H1 (cell line): ENCODE measurements around the gene CBR4. TPM values are rescaled to one million over a fixed set of nuclear protein-coding genes. Genes with fewer than 3 reads are reported as not detected.

ENCODE experiments used
- CTCF ChIA-PET: fragments of 300-600 bp; sonication (Branson Sonifier 250); formaldehyde crosslinking; loops from one replicate; lab custom pipeline; 2021; ENCODE audit not compliant: partially characterized antibody; lab: Charles Lee
- POLR2A ChIA-PET: fragments of 300-600 bp; sonication (Branson Sonifier 250); formaldehyde crosslinking; loops from one replicate; lab custom pipeline; 2021; ENCODE audit warnings: inconsistent platforms; ENCODE audit not compliant: partially characterized antibody; lab: Charles Lee
- DNase-seq, 2 experiments: peaks; one replicate each; pipeline versions ENCODE4 v3.0.0 to v3.0.0-alpha.2; 2010 to 2022; ENCODE audit warnings: low spot score in 2 of 2, low read depth in 1 of 2, mixed read lengths in 1 of 2
- FAIRE-seq: peaks from 2 replicates; lab custom pipeline; 2011; peaks lifted over from hg19 to GRCh38; lab: Jason Lieb, UNC
- H2AFZ ChIP-seq: 2 replicates; pipeline ENCODE4 v1.8.1; 2012; ENCODE audit warnings: low read length, inconsistent platforms
- H2AK5ac ChIP-seq: 2 replicates; pipeline ENCODE4 v1.6.1; 2013; ENCODE audit warnings: low read depth, low read length
- H2BK120ac ChIP-seq: replicated peaks from 2 replicates; pipeline ENCODE3; 2013; ENCODE audit warnings: low read depth, low read length, inconsistent platforms
- H2BK12ac ChIP-seq: 2 replicates; pipeline ENCODE4 v1.6.1; 2013; ENCODE audit warnings: low read depth, low read length
- H2BK15ac ChIP-seq: 2 replicates; pipeline ENCODE4 v1.6.1; 2013; ENCODE audit warnings: low read length
- H2BK20ac ChIP-seq: 2 replicates; pipeline ENCODE4 v1.6.1; 2013; ENCODE audit warnings: low read length
- H2BK5ac ChIP-seq: 2 replicates; pipeline ENCODE4 v1.6.1; 2013; ENCODE audit warnings: low read depth, low read length
- H3K14ac ChIP-seq: 2 replicates; pipeline ENCODE4 v1.6.1; 2013; ENCODE audit warnings: inconsistent platforms; ENCODE audit not compliant: insufficient read length
- H3K18ac ChIP-seq: 2 replicates; pipeline ENCODE4 v1.6.1; 2013; ENCODE audit warnings: low read length; ENCODE audit errors: extremely low read depth
- H3K23ac ChIP-seq: 2 replicates; pipeline ENCODE4 v1.6.1; 2013; ENCODE audit warnings: inconsistent platforms; ENCODE audit not compliant: insufficient read length
- H3K23me2 ChIP-seq: 2 replicates; pipeline ENCODE4 v1.6.1; 2013; ENCODE audit warnings: low read depth, low read length
- H3K27ac ChIP-seq: 2 replicates; pipeline ENCODE4 v1.6.1; 2011; ENCODE audit warnings: low read depth, low read length, inconsistent platforms
- H3K27me3 ChIP-seq, 4 experiments: replicated peaks in 1 of 4; 1 replicate in 1 of 4; 2 replicates in 3 of 4; pipeline versions ENCODE4 v1.6.1 to v1.8.1; 2011 to 2013; ENCODE audit warnings: low read length in 3 of 4, mild to moderate bottlenecking in 3 of 4, inconsistent platforms in 2 of 4, mixed read lengths in 2 of 4, moderate library complexity in 1 of 4; ENCODE audit not compliant: control insufficient read depth in 3 of 4, insufficient read depth in 3 of 4; ENCODE audit errors: extremely low read depth in 1 of 4
- H3K36me3 ChIP-seq, 4 experiments: 2 replicates each; pipeline versions ENCODE4 v1.6.1 to v1.8.1; 2011 to 2013; ENCODE audit warnings: mild to moderate bottlenecking in 4 of 4, low read length in 3 of 4, moderate library complexity in 2 of 4, control low read depth in 1 of 4, inconsistent platforms in 1 of 4; ENCODE audit not compliant: insufficient read depth in 4 of 4, control insufficient read depth in 2 of 4
- H3K4ac ChIP-seq: replicated peaks from 2 replicates; pipeline ENCODE3; 2013; ENCODE audit warnings: low read length, low read depth, mixed read lengths, inconsistent platforms; ENCODE audit not compliant: insufficient read length
- H3K4me1 ChIP-seq, 4 experiments: replicated peaks in 1 of 4; 1 replicate in 1 of 4; 2 replicates in 3 of 4; pipeline versions ENCODE4 v1.6.1 to v1.8.1; 2011 to 2013; ENCODE audit warnings: low read length in 3 of 4, inconsistent platforms in 2 of 4, mixed read lengths in 1 of 4; ENCODE audit not compliant: insufficient read depth in 4 of 4, control insufficient read depth in 3 of 4
- H3K4me2 ChIP-seq, 2 experiments: 2 replicates each; pipeline versions ENCODE4 v1.6.1 to v1.8.1; 2011 to 2013; ENCODE audit warnings: low read depth in 2 of 2, low read length in 2 of 2, control low read depth in 1 of 2, inconsistent platforms in 1 of 2, mild to moderate bottlenecking in 1 of 2; ENCODE audit not compliant: insufficient read depth in 1 of 2
- H3K4me3 ChIP-seq, 4 experiments: fragments of 200-600, 300-600 bp in 1 of 4; sonication (generic), shearing (Covaris generic), sonication (Bioruptor Twin) in 1 of 4; 2 replicates each; pipeline versions ENCODE4 v1.5.1 to v1.8.1; 2011 to 2016; ENCODE audit warnings: low read length in 4 of 4, low read depth in 3 of 4, control low read depth in 2 of 4, inconsistent platforms in 2 of 4, mild to moderate bottlenecking in 2 of 4, mixed read lengths in 1 of 4, moderate library complexity in 1 of 4; ENCODE audit not compliant: insufficient read depth in 2 of 4; ENCODE audit errors: extremely low read depth in 1 of 4
- H3K56ac ChIP-seq: replicated peaks from 2 replicates; pipeline ENCODE3; 2013; ENCODE audit warnings: low read depth, mild to moderate bottlenecking, mixed read lengths, low read length, inconsistent platforms; ENCODE audit not compliant: insufficient read length
- H3K79me1 ChIP-seq: 2 replicates; pipeline ENCODE4 v1.6.1; 2013; ENCODE audit warnings: low read depth, low read length, control low read depth
- H3K79me2 ChIP-seq, 2 experiments: 2 replicates each; pipeline versions ENCODE4 v1.6.1 to v1.8.1; 2012 to 2013; ENCODE audit warnings: low read length in 2 of 2, mild to moderate bottlenecking in 2 of 2, inconsistent platforms in 1 of 2; ENCODE audit not compliant: insufficient read depth in 2 of 2, control insufficient read depth in 1 of 2
- H3K9ac ChIP-seq, 4 experiments: replicated peaks in 1 of 4; 1 replicate in 1 of 4; 2 replicates in 3 of 4; pipeline versions ENCODE4 v1.6.1 to v1.8.1; 2011 to 2013; ENCODE audit warnings: low read depth in 3 of 4, low read length in 3 of 4, control low read depth in 2 of 4, mild to moderate bottlenecking in 2 of 4, moderate library complexity in 2 of 4, inconsistent platforms in 1 of 4; ENCODE audit errors: extremely low read depth in 1 of 4
- H3K9me3 ChIP-seq, 2 experiments: 2 replicates each; pipeline versions ENCODE4 v1.6.1 to v1.8.1; 2012 to 2013; ENCODE audit warnings: mild to moderate bottlenecking in 2 of 2, moderate library complexity in 2 of 2, control low read depth in 1 of 2, inconsistent platforms in 1 of 2, low read depth in 1 of 2, low read length in 1 of 2, mixed read lengths in 1 of 2; ENCODE audit not compliant: insufficient read depth in 2 of 2
- H4K20me1 ChIP-seq, 2 experiments: replicated peaks in 1 of 2; 2 replicates each; pipeline versions ENCODE3 to v1.8.1; 2011 to 2013; ENCODE audit warnings: inconsistent platforms in 2 of 2, low read length in 2 of 2, mild to moderate bottlenecking in 1 of 2; ENCODE audit not compliant: insufficient read depth in 2 of 2, control insufficient read depth in 1 of 2
- H4K5ac ChIP-seq: 2 replicates; pipeline ENCODE4 v1.6.1; 2013; ENCODE audit warnings: low read length, low read depth, mixed read lengths, inconsistent platforms; ENCODE audit not compliant: insufficient read length
- H4K8ac ChIP-seq: 2 replicates; pipeline ENCODE4 v1.8.0; 2013; ENCODE audit warnings: mild to moderate bottlenecking, moderate library complexity, low read length, inconsistent platforms; ENCODE audit not compliant: insufficient read depth; ENCODE audit errors: extremely low read depth
- H4K91ac ChIP-seq: replicated peaks from 2 replicates; pipeline ENCODE3; 2013; ENCODE audit warnings: low read length, mixed read lengths, inconsistent platforms; ENCODE audit not compliant: insufficient read length
- ATF2 ChIP-seq: IDR thresholded peaks from 2 replicates; pipeline ENCODE4 v1.6.1; 2012; ENCODE audit warnings: low read length, inconsistent platforms
- CBX5 ChIP-seq: fragments of 300-800, 300-1000 bp; sonication (generic); IDR thresholded peaks from 2 replicates; pipeline ENCODE4 v1.7.1; 2016; ENCODE audit warnings: antibody characterized with exemption, low read length, low read depth
- EZH2 ChIP-seq: fragments of 200-600 bp; sonication (generic); IDR thresholded peaks from 2 replicates; pipeline ENCODE4 v1.7.1; 2012; ENCODE audit warnings: low read depth, mild to moderate bottlenecking, moderate library complexity, low read length, inconsistent platforms; ENCODE audit not compliant: severe bottlenecking
- POU5F1 ChIP-seq: IDR thresholded peaks from 2 replicates; pipeline ENCODE4 v1.6.1; 2011; ENCODE audit warnings: low read depth, mild to moderate bottlenecking, low read length, moderate library complexity
- RBBP5 ChIP-seq: IDR thresholded peaks from 2 replicates; pipeline ENCODE4 v1.7.1; 2012; ENCODE audit warnings: low read depth, mild to moderate bottlenecking, inconsistent platforms, low read length, moderate library complexity, borderline replicate concordance
- SAP30 ChIP-seq: fragments of 300-600 bp; sonication (generic); IDR thresholded peaks from 2 replicates; pipeline ENCODE4 v1.7.1; 2012; ENCODE audit warnings: low read length, moderate library complexity, mild to moderate bottlenecking, inconsistent platforms; ENCODE audit not compliant: insufficient read depth, insufficient replicate concordance
- SRF ChIP-seq: IDR thresholded peaks from 2 replicates; pipeline ENCODE4 v1.6.1; 2011; ENCODE audit warnings: mild to moderate bottlenecking, low read depth, low read length, moderate library complexity
- WGBS, 2 experiments: shearing (Covaris generic) in 1 of 2; methylation state at CpG; one replicate each; pipeline versions ENCODE4 v1.1.6 to v1.1.7; 2013 to 2015; ENCODE audit warnings: low lambda C conversion rate in 2 of 2, mixed read lengths in 2 of 2, inconsistent platforms in 1 of 2, low coverage in 1 of 2, missing lambda C conversion rate in 1 of 2; ENCODE audit not compliant: insufficient replicate concordance in 2 of 2, insufficient coverage in 1 of 2, insufficient read length in 1 of 2; ENCODE audit errors: extremely low coverage in 1 of 2, missing lambda C conversion rate in 1 of 2; 5-methylcytosine and 5-hydroxymethylcytosine counted together
- polyA plus RNA-seq, 7 experiments: library from polyadenylated mRNA; depleted of rRNA in 3 of 7; stranded (reverse) in 5 of 7; unstranded in 2 of 7; fragments of >200 nt in 5 of 7; fragments of 200-250 nt in 2 of 7; gene quantifications; 1 replicate in 5 of 7; 2 replicates in 1 of 7; 4 replicates in 1 of 7; pipeline versions ENCODE4 v1.2.1 to v1.2.3, GENCODE V29; 2011 to 2013; ENCODE audit warnings: missing spikeins in 2 of 7, mixed read lengths in 2 of 7
- total RNA-seq: library from RNA; stranded (reverse); fragmentation: NEBNext Ultra II Directional; extraction: Animal tissue kit (Norgen Biotek cat#: 25700); gene quantifications from 2 replicates; pipeline ENCODE4 v1.2.1, GENCODE V29; 2021
- TF ChIP-seq, protein P1 (sequence below): IDR thresholded peaks from 2 replicates; pipeline ENCODE4 v1.6.1; 2012; ENCODE audit warnings: inconsistent platforms

The CBR4 gene
- total and polyA plus RNA-seq, 2 of the 8 experiments (the other 6 are each of a cell fraction or from before 2014, with no cell fraction given): 8.6 to 29.5 TPM

DNA sequence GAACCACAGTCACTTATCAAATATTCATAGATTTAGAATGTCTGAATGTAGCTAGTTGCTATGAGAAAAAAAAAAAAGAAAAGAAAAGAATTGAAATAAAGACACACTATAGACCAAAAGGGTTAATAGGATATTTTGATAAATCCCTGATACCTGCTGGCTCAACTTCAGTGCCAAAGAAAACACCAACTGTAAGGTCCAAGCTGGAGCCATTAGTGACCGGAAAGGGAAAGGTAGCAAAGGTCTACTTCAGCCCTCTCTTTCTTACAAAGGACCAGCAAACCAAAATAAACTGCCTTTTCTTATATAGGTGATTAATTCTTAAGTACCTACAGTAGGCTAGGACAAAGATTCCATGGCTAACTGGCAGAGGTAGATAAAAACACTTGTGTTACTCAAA lies 9.7 kb downstream of the CBR4 start:
- peaks cover 2% of the 10 kb centered on the region; the same call in 1 of the 2 replicates for H3K79me1 ChIP-seq
- H3K27ac ChIP-seq: no peak overlapping the region
- FAIRE-seq (no peak), DNase-seq (no peak)
- H3K56ac ChIP-seq: no peak overlapping the region
- no peak overlapping the region for H2AK5ac ChIP-seq
- H3K36me3 ChIP-seq: peaks cover 3 to 75% (median 24%) of the 10 kb centered on the region in 4 experiments
- H2AFZ ChIP-seq: no peak overlapping the region
- no peaks in the 10 kb centered on the region for H3K4me1 ChIP-seq
- no peak overlapping the region for H2BK20ac ChIP-seq
- no peaks in the 10 kb centered on the region for H3K79me2 ChIP-seq
- H3K14ac ChIP-seq: no peak overlapping the region
- POLR2A ChIA-PET: interaction anchor here (1.0 kb wide), 1 partner anchor 8 kb away, joined by 3 read pairs; no protein-coding TSS in a partner anchor
- no peak overlapping the region for H2BK5ac ChIP-seq
- no peak overlapping the region for H3K4me2 ChIP-seq
- WGBS, 2 experiments: 89% methylated on average over 1 of the region's 1 CpG; no CpG with 5 or more reads in 1 of the 2 experiments
- TF ChIP-seq RBBP5: no peak
- TF ChIP-seq ATF2: no peak
- TF ChIP-seq SRF: no peak
- no peak for TF ChIP-seq SAP30
- TF ChIP-seq EZH2: no peak
- TF ChIP-seq POU5F1: no peak
- no peak for TF ChIP-seq CBX5
- TF ChIP-seq, protein P1, sequence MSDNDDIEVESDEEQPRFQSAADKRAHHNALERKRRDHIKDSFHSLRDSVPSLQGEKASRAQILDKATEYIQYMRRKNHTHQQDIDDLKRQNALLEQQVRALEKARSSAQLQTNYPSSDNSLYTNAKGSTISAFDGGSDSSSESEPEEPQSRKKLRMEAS: no peak
- H4K91ac ChIP-seq: no peak overlapping the region
- no peak overlapping the region for H2BK120ac ChIP-seq
- peaks cover 1 to 2% of the 10 kb centered on the region in 2 experiments for H4K20me1 ChIP-seq
- H3K9ac ChIP-seq: no peak overlapping the region
- H4K5ac ChIP-seq: no peak overlapping the region
- CTCF ChIA-PET: interaction anchor here (0.6 to 1.6 kb wide), 4 partner anchors 42 to 1189 kb away, joined by 3 to 4 read pairs (median 3); no protein-coding TSS in a partner anchor
- no peaks in the 10 kb centered on the region for H3K9me3 ChIP-seq
- no peak overlapping the region for H3K18ac ChIP-seq
- H3K27me3 ChIP-seq: no peaks in the 10 kb centered on the region
- H3K23me2 ChIP-seq: no peaks in the 10 kb centered on the region
- H3K4ac ChIP-seq: no peak overlapping the region
- H2BK12ac ChIP-seq: no peak overlapping the region
- H3K4me3 ChIP-seq: no peak overlapping the region
- no peak overlapping the region for H3K23ac ChIP-seq
- no peak overlapping the region for H2BK15ac ChIP-seq
- H4K8ac ChIP-seq: no peak overlapping the region
